ENCODE data around the gene ACSS3.

The ACSS3 gene

GRCh38 chr12:81255947-81256346 is 178.1 kb downstream of the ACSS3 start:
- Mint-ChIP-seq H3K9me3 (peaks cover 3% of the 10 kb centered on the region), H3K36me3 (ENCODE audit: low read depth) (no peaks in the 10 kb centered on the region), H3K4me3 (no peak overlapping the region), H3K4me1 (ENCODE audit: low read depth) (no peaks in the 10 kb centered on the region), H3K27ac (no peak overlapping the region), H3K27me3 (no peaks in the 10 kb centered on the region)

- no peak overlapping the region for H3K27ac Mint-ChIP-seq
- H3K4me3 Mint-ChIP-seq = no peak overlapping the region
- no peaks in the 10 kb centered on the region for H3K4me1 Mint-ChIP-seq (ENCODE audit: low read depth)
- no peaks in the 10 kb centered on the region for H3K36me3 Mint-ChIP-seq (ENCODE audit: low read depth)
- H3K9me3 Mint-ChIP-seq = no peaks in the 10 kb centered on the region
- H3K27me3 Mint-ChIP-seq = no peaks in the 10 kb centered on the region
Measured at GRCh38 chr12:81257947-81258551, 180.2 kb downstream of the ACSS3 start.

- H3K4me3 Mint-ChIP-seq = no peak overlapping the region
- no peak overlapping the region for H3K27ac Mint-ChIP-seq
- no peaks in the 10 kb centered on the region for H3K27me3 Mint-ChIP-seq
- no peaks in the 10 kb centered on the region for H3K36me3 Mint-ChIP-seq (ENCODE audit: low read depth)
- no peaks in the 10 kb centered on the region for H3K9me3 Mint-ChIP-seq
- no peaks in the 10 kb centered on the region for H3K4me1 Mint-ChIP-seq (ENCODE audit: low read depth)
Measured at GRCh38 chr12:81259360-81259759, 181.5 kb downstream of the ACSS3 start.

GRCh38 chr12:81261508-81262207 is 183.8 kb downstream of the ACSS3 start:
- no peaks in the 10 kb centered on the region for H3K9me3 Mint-ChIP-seq
- H3K27me3 Mint-ChIP-seq = no peaks in the 10 kb centered on the region

GRCh38 chr12:81263072-81263471 is 185.2 kb downstream of the ACSS3 start:
- H3K9me3 Mint-ChIP-seq = no peaks in the 10 kb centered on the region
- H3K4me3 Mint-ChIP-seq = no peak overlapping the region
- no peaks in the 10 kb centered on the region for H3K36me3 Mint-ChIP-seq (ENCODE audit: low read depth)
- no peak overlapping the region for H3K27ac Mint-ChIP-seq
- no peaks in the 10 kb centered on the region for H3K4me1 Mint-ChIP-seq (ENCODE audit: low read depth)
- no peaks in the 10 kb centered on the region for H3K27me3 Mint-ChIP-seq

More at GRCh38 chr12:81261508-81262207, 183.8 kb downstream of the ACSS3 start:
- Mint-ChIP-seq H3K27ac (no peak overlapping the region), H3K4me1 (ENCODE audit: low read depth) (no peaks in the 10 kb centered on the region), H3K36me3 (ENCODE audit: low read depth) (no peaks in the 10 kb centered on the region), H3K4me3 (no peak overlapping the region)

GRCh38 chr12:81270385-81270784 is 192.5 kb downstream of the ACSS3 start:
- H3K27ac Mint-ChIP-seq = no peak overlapping the region
- H3K4me3 Mint-ChIP-seq = no peak overlapping the region
- peaks cover 7% of the 10 kb centered on the region for H3K9me3 Mint-ChIP-seq
- H3K27me3 Mint-ChIP-seq = no peaks in the 10 kb centered on the region
- no peaks in the 10 kb centered on the region for H3K36me3 Mint-ChIP-seq (ENCODE audit: low read depth)
- no peaks in the 10 kb centered on the region for H3K4me1 Mint-ChIP-seq (ENCODE audit: low read depth)

- no peaks in the 10 kb centered on the region for H3K4me1 Mint-ChIP-seq (ENCODE audit: low read depth)
- H3K27ac Mint-ChIP-seq = no peak overlapping the region
- peaks cover 12% of the 10 kb centered on the region for H3K9me3 Mint-ChIP-seq
- H3K36me3 Mint-ChIP-seq (ENCODE audit: low read depth) = no peaks in the 10 kb centered on the region
- H3K4me3 Mint-ChIP-seq = no peak overlapping the region
- no peaks in the 10 kb centered on the region for H3K27me3 Mint-ChIP-seq
Measured at GRCh38 chr12:81274637-81275529, 197.0 kb downstream of the ACSS3 start.

GRCh38 chr12:81284137-81284536 is 206.3 kb downstream of the ACSS3 start:
- H3K4me3 Mint-ChIP-seq = no peak overlapping the region
- no peak overlapping the region for H3K27ac Mint-ChIP-seq
- no peaks in the 10 kb centered on the region for H3K36me3 Mint-ChIP-seq (ENCODE audit: low read depth)
- H3K9me3 Mint-ChIP-seq = peaks cover 4% of the 10 kb centered on the region
- no peaks in the 10 kb centered on the region for H3K27me3 Mint-ChIP-seq
- no peaks in the 10 kb centered on the region for H3K4me1 Mint-ChIP-seq (ENCODE audit: low read depth)

GRCh38 chr12:81288651-81289050 is 210.8 kb downstream of the ACSS3 start:
- no peak overlapping the region for H3K4me3 Mint-ChIP-seq
- no peak overlapping the region for H3K27ac Mint-ChIP-seq
- no peaks in the 10 kb centered on the region for H3K36me3 Mint-ChIP-seq (ENCODE audit: low read depth)
- peaks cover 5% of the 10 kb centered on the region for H3K9me3 Mint-ChIP-seq
- H3K4me1 Mint-ChIP-seq (ENCODE audit: low read depth) = no peaks in the 10 kb centered on the region
- H3K27me3 Mint-ChIP-seq = no peaks in the 10 kb centered on the region

GRCh38 chr12:81294325-81295190 is 216.7 kb downstream of the ACSS3 start:
- Mint-ChIP-seq H3K27ac (no peak overlapping the region), H3K27me3 (no peaks in the 10 kb centered on the region), H3K4me1 (ENCODE audit: low read depth) (no peaks in the 10 kb centered on the region), H3K9me3 (peaks cover 5% of the 10 kb centered on the region), H3K36me3 (ENCODE audit: low read depth) (no peaks in the 10 kb centered on the region), H3K4me3 (no peak overlapping the region)

GRCh38 chr12:81295251-81295650 is 217.4 kb downstream of the ACSS3 start:
- H3K4me3 Mint-ChIP-seq = no peak overlapping the region
- peaks cover 5% of the 10 kb centered on the region for H3K9me3 Mint-ChIP-seq
- no peaks in the 10 kb centered on the region for H3K4me1 Mint-ChIP-seq (ENCODE audit: low read depth)
- no peak overlapping the region for H3K27ac Mint-ChIP-seq
- H3K36me3 Mint-ChIP-seq (ENCODE audit: low read depth) = no peaks in the 10 kb centered on the region
- no peaks in the 10 kb centered on the region for H3K27me3 Mint-ChIP-seq

GRCh38 chr12:81296556-81297305 is 218.9 kb downstream of the ACSS3 start:
- Mint-ChIP-seq H3K9me3 (peaks cover 5% of the 10 kb centered on the region), H3K4me1 (ENCODE audit: low read depth) (no peaks in the 10 kb centered on the region), H3K27me3 (no peaks in the 10 kb centered on the region), H3K36me3 (ENCODE audit: low read depth) (no peaks in the 10 kb centered on the region), H3K27ac (no peak overlapping the region), H3K4me3 (no peak overlapping the region)

GRCh38 chr12:81297601-81298000 is 219.7 kb downstream of the ACSS3 start:
- peaks cover 5% of the 10 kb centered on the region for H3K9me3 Mint-ChIP-seq
- no peak overlapping the region for H3K4me3 Mint-ChIP-seq
- no peaks in the 10 kb centered on the region for H3K4me1 Mint-ChIP-seq (ENCODE audit: low read depth)
- H3K27me3 Mint-ChIP-seq = no peaks in the 10 kb centered on the region
- no peak overlapping the region for H3K27ac Mint-ChIP-seq
- H3K36me3 Mint-ChIP-seq (ENCODE audit: low read depth) = no peaks in the 10 kb centered on the region

- Mint-ChIP-seq H3K36me3 (ENCODE audit: low read depth) (no peaks in the 10 kb centered on the region), H3K9me3 (peaks cover 3% of the 10 kb centered on the region), H3K4me3 (no peak overlapping the region), H3K27me3 (no peaks in the 10 kb centered on the region), H3K27ac (no peak overlapping the region), H3K4me1 (ENCODE audit: low read depth) (no peaks in the 10 kb centered on the region)
Measured at GRCh38 chr12:81300454-81300853, 222.6 kb downstream of the ACSS3 start.
